8988T (cell line): ENCODE results near the gene FLACC1.
"Not testable (repeated sequence)": the region's sequence is repeated elsewhere in the genome, so short reads cannot be mapped to it uniquely, and the experiment has no call there.

Experiments used
- DNase-seq: peaks from one replicate; pipeline ENCODE4 v3.0.0; 2011

FLACC1 gene

GRCh38 chr2:201249889-201250288, 107.3 kb downstream of the FLACC1 start:
- DNase-seq: no peak

GRCh38 chr2:201248288-201248844, 108.8 kb downstream of the FLACC1 start:
- no peak for DNase-seq

- no peak for DNase-seq
These were observed 110.9 kb downstream of the FLACC1 start for GRCh38 chr2:201246280-201246679.

- DNase-seq: no peak
These were observed 112.3 kb downstream of the FLACC1 start for GRCh38 chr2:201244829-201245228.

- DNase-seq: no peak
These were observed 114.4 kb downstream of the FLACC1 start for GRCh38 chr2:201242571-201243277.

GRCh38 chr2:201239167-201239935, 117.8 kb downstream of the FLACC1 start:
- DNase-seq: not testable (repeated sequence)
